IPS-18a (cell line): ENCODE results near the gene SPRR2B.
"Not testable (repeated sequence)": the region's sequence is repeated elsewhere in the genome, so short reads cannot be mapped to it uniquely, and the experiment has no call there.

Experiments used
- H3K27ac ChIP-seq: one replicate; pipeline ENCODE4 v1.5.1; 2013; ENCODE audit warnings: low read length
- H3K27me3 ChIP-seq: one replicate; pipeline ENCODE4 v1.6.1; 2013; ENCODE audit warnings: mild to moderate bottlenecking, low read length; ENCODE audit not compliant: control insufficient read depth, insufficient read depth
- H3K36me3 ChIP-seq: one replicate; pipeline ENCODE4 v1.6.1; 2013; ENCODE audit warnings: low read depth, low read length; ENCODE audit not compliant: control insufficient read depth
- H3K4me1 ChIP-seq: one replicate; pipeline ENCODE4 v1.6.1; 2013; ENCODE audit warnings: low read depth, low read length; ENCODE audit not compliant: control insufficient read depth
- H3K4me3 ChIP-seq: one replicate; pipeline ENCODE4 v1.5.1; 2013; ENCODE audit warnings: low read length
- H3K9ac ChIP-seq: one replicate; pipeline ENCODE4 v1.6.1; 2013; ENCODE audit warnings: mild to moderate bottlenecking, low read length, moderate library complexity
- H3K9me3 ChIP-seq: one replicate; pipeline ENCODE4 v1.6.1; 2013; ENCODE audit warnings: low read depth, low read length; ENCODE audit not compliant: control insufficient read depth

The SPRR2B gene

DNA sequence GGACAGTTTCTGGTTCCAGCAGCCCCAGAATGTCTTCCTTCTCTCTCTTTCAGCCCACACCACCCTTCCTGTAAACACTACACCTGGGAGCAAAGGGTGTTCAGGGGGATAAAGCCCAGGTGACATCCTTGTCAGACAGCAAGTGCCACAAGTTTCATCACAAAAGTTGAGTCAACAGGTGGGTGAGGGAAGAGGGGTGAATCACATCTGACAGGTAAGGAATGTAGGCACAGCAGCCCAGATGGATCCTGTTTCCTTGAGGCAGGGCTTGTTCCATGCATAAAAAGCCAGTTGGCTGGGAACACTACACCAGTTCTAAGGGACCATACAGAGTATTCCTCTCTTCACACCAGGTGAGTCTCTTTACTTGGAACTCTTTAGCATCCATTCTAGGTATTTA lies 40.5 kb downstream of the SPRR2B start, which contains the start of gene SPRR1B:
Gene SPRR1B (plus strand): TSS at position 309 of the 400 bp plus-strand sequence. CDS start 1,143 bp downstream, outside the sequence.
- Histone ChIP-seq H3K27ac (no peak within 1 kb of the TSS), H3K36me3 (no peaks in the 10 kb centered on the region), H3K4me1 (no peaks in the 10 kb centered on the region)

GRCh38 chr1:153028766-153029165 lies 42.6 kb downstream of the SPRR2B start:
- no peaks in the 10 kb centered on the region for H3K27me3 ChIP-seq
- H3K27ac ChIP-seq = no peak overlapping the region
- no peaks in the 10 kb centered on the region for H3K9me3 ChIP-seq

More for the DNA sequence above, 40.5 kb downstream of the SPRR2B start, which contains the start of gene SPRR1B:
- Histone ChIP-seq H3K4me3 (no peak within 1 kb of the TSS), H3K9me3 (no peaks in the 10 kb centered on the region), H3K27me3 (no peaks in the 10 kb centered on the region), H3K9ac (no peak within 1 kb of the TSS)

DNA sequence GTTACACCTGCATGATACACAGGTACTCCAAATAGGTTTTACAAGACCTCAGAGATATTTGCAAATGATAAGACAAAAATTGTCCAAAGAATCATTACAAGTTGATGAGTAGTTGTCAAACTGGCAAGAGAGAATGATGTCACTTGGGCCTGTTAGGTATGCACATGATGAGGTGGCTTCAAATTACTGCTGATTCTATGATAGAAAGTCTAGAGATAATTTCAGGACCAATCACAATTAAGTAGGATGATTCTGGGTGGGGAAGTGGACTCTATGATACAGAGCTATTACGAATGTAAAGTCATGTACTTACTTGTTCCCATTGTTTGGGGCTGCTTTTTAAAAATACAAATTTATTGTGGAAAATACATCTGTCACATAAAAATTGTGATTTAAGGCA lies 45.6 kb downstream of the SPRR2B start:
- H3K4me3 ChIP-seq = no peak overlapping the region
- peaks cover 4% of the 10 kb centered on the region for H3K4me1 ChIP-seq
- no peaks in the 10 kb centered on the region for H3K9me3 ChIP-seq
- H3K27ac ChIP-seq = no peak overlapping the region
- no peaks in the 10 kb centered on the region for H3K27me3 ChIP-seq
- no peaks in the 10 kb centered on the region for H3K36me3 ChIP-seq
- H3K9ac ChIP-seq = no peak overlapping the region

More at GRCh38 chr1:153028766-153029165, 42.6 kb downstream of the SPRR2B start:
- Histone ChIP-seq H3K36me3 (no peaks in the 10 kb centered on the region), H3K4me3 (no peak overlapping the region), H3K4me1 (no peaks in the 10 kb centered on the region), H3K9ac (no peak overlapping the region)

GRCh38 chr1:153024413-153024812 lies 47.0 kb downstream of the SPRR2B start:
- Histone ChIP-seq H3K27me3 (no peaks in the 10 kb centered on the region), H3K4me1 (peaks cover 4% of the 10 kb centered on the region), H3K27ac (no peak overlapping the region), H3K9me3 (no peaks in the 10 kb centered on the region), H3K36me3 (no peaks in the 10 kb centered on the region), H3K4me3 (no peak overlapping the region), H3K9ac (no peak overlapping the region)

GRCh38 chr1:153023109-153023508 lies 48.3 kb downstream of the SPRR2B start:
- Histone ChIP-seq H3K27me3 (no peaks in the 10 kb centered on the region), H3K4me3 (no peak overlapping the region), H3K4me1 (peaks cover 4% of the 10 kb centered on the region), H3K36me3 (no peaks in the 10 kb centered on the region), H3K9ac (no peak overlapping the region), H3K27ac (no peak overlapping the region), H3K9me3 (no peaks in the 10 kb centered on the region)

DNA sequence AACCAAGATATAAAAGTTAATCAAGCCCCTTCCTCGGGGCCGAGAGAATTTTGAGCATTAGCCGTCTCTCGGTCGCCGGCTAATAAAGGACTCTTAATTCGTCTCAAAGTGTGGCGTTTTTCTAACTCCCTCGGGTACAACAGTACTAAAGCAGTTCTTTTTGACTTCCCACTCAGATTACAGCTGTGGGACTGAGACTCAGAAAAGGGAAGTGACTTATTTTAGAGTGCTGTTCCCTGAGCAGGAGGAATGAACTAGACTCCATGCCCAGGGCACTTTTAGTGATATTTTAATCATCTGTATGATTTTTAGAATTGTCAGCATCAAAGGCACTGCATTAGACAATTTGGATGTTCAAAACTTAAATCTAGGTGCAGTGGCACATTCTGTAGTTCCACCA lies 49.1 kb downstream of the SPRR2B start:
- H3K36me3 ChIP-seq, H3K9me3 ChIP-seq, H3K4me3 ChIP-seq, H3K27ac ChIP-seq, H3K4me1 ChIP-seq, H3K27me3 ChIP-seq, H3K9ac ChIP-seq: not testable (repeated sequence)

DNA sequence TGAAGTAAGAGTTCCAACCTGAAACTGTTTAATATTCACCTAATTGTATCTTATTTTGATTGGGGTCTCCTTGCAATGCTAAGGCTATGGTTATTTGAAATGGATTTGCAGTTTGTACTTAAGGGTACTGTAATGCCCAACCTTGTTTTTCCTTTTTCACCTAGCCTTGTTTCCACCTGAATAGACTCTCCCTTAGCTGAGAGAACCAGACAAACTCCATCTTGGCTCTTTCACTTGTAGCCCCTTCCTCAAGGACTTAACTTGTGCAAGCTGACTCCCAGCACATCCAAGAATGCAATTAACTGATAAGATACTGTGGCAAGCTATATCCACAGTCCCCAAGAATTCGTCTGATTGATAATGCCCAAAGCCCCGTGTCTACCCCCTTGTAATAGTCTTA lies 49.6 kb downstream of the SPRR2B start:
- H3K4me1 ChIP-seq, H3K9ac ChIP-seq, H3K9me3 ChIP-seq, H3K36me3 ChIP-seq, H3K4me3 ChIP-seq, H3K27ac ChIP-seq, H3K27me3 ChIP-seq: not testable (repeated sequence)
